HG03159 (cell line): ENCODE results near the gene PAPPA.

Experiments used
- ATAC-seq: cut with Tn5 transposase; IDR thresholded peaks from one replicate; pipeline ENCODE4 v1.9.1; 2021; ENCODE audit warnings: mild to moderate bottlenecking, moderate library complexity; ENCODE audit not compliant: unreplicated experiment

Gene PAPPA, protein sequence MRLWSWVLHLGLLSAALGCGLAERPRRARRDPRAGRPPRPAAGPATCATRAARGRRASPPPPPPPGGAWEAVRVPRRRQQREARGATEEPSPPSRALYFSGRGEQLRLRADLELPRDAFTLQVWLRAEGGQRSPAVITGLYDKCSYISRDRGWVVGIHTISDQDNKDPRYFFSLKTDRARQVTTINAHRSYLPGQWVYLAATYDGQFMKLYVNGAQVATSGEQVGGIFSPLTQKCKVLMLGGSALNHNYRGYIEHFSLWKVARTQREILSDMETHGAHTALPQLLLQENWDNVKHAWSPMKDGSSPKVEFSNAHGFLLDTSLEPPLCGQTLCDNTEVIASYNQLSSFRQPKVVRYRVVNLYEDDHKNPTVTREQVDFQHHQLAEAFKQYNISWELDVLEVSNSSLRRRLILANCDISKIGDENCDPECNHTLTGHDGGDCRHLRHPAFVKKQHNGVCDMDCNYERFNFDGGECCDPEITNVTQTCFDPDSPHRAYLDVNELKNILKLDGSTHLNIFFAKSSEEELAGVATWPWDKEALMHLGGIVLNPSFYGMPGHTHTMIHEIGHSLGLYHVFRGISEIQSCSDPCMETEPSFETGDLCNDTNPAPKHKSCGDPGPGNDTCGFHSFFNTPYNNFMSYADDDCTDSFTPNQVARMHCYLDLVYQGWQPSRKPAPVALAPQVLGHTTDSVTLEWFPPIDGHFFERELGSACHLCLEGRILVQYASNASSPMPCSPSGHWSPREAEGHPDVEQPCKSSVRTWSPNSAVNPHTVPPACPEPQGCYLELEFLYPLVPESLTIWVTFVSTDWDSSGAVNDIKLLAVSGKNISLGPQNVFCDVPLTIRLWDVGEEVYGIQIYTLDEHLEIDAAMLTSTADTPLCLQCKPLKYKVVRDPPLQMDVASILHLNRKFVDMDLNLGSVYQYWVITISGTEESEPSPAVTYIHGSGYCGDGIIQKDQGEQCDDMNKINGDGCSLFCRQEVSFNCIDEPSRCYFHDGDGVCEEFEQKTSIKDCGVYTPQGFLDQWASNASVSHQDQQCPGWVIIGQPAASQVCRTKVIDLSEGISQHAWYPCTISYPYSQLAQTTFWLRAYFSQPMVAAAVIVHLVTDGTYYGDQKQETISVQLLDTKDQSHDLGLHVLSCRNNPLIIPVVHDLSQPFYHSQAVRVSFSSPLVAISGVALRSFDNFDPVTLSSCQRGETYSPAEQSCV (N-terminal part only)

DNA sequence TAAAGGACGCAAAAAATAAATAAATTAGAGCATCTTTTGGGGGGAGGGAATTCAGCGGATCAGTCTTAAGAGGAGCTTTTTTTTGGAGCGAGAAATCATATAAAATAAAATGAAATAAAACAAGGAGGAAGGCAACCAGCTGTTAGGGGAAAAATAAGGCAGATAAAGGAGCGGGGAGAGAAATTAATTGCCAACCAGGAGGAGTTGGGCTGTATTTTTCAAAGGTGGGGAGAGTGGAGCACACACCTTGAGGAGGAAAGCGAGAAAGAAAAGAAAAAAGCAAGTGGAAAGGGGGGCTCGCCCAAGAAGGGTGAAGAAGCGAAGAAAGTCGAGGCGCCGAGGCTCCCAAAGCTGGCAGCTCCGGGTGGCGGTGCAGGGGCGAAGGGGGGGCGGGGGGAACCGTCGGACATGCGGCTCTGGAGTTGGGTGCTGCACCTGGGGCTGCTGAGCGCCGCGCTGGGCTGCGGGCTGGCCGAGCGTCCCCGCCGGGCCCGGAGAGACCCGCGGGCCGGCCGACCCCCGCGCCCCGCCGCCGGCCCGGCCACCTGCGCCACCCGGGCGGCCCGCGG lies at the start of gene PAPPA:
PAPPA (plus strand) TSS at position 27 of the 569 bp plus-strand sequence; CDS start at position 409, 382 bp downstream.
- no peak for ATAC-seq

DNA sequence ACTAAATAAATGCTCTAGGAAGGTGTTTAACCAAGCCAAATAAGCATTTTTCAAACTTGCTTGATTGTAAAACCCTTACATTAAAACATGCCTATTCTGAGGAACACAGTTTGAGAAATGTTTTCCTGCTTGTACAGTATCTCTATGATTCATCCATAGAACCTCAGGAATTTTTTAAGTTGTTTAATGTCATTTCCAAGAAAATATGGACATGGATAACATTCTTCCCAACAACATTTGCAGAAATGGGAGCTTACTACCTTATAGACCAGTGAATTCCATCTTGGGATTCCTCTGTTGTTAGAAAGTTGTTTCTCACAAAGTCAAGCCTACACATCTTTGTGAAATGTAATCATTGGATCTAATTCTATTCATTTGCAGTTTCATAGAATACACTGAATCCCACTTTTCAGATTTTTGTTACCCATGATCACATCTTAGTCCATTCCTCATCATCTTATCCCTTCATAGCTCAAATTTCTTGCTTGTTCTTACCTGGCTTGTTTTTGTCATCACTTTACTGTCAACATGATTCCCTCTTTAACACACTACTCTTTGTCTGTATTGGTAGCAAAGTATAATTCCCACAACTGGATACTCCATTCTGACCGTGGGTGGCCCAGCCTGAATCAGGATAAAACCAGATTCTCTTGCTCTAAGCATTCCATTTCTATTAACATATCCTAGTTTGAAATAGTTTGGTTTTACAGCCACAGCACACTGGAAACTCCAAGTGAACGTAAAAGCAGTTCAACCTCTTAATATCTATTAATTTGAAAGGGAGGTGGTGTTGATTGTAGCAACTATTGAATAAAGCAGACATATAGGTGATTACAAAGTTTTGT lies 49.4 kb upstream of the PAPPA start:
- no peak for ATAC-seq

DNA sequence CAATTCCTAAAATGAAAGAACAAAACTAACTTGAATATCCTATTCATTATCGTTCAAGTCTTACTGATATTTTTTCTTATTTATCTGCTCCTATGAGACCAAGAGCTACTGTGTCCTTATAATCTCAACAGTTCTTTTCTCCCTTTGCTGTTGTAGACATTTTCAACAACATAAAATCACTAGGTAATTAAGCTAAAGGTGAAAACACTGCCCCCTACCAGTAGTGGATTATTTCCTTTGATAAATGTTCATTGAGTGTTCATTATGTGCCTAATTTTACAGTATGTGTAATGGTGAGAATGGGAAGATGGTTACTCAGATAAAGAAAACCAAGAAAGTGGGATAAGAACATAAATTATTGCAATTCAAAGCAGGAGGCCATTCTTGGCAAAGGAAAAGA lies 41.4 kb upstream of the PAPPA start:
- ATAC-seq = no peak

DNA sequence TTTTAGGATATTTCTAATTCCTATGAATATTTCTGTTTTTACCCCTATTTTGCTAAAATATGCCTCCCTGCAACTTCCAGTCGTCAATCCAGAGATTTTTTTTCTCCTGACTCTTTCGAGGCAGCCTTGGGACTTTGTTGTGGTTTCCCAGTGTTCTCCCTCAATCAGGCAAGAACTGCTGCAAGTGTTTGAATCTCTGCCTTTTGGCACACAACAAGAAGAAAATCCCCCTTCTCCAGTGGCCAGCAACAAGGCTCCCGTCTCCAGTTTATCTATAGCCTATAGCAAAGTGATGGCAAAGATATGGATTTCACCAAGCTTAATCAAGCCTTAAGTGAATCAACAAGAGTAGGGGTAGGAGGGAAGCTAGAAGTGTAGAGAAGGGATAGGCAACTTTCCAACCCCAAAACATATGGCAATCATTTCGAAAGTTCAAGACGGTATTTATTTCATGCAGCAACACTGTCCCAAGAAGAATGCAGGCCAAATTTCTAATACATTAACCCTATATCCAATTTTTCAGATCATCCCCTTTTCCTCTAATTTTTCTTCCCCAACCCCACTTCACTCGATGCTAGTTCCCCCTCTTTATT lies 37.7 kb upstream of the PAPPA start:
- no peak for ATAC-seq

DNA sequence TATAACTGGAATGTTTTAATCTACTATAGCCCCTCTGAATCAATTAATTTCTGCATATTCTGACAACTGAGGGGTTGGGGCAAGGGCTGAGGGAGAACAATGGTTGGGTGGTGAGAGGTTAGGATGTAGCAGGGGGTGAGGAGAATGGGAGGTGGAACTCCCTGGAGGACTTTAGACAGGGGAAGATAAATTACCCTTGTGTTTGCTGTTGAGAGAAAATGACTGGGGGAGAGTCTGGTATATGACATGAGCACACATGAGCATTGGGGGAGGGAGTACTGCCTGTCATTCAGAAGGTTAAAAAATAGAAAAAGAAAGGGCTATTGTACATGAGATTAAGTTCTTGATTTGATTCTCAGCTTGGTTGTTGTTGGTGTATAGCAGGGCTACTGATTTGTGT lies 37.2 kb upstream of the PAPPA start:
- no peak for ATAC-seq

DNA sequence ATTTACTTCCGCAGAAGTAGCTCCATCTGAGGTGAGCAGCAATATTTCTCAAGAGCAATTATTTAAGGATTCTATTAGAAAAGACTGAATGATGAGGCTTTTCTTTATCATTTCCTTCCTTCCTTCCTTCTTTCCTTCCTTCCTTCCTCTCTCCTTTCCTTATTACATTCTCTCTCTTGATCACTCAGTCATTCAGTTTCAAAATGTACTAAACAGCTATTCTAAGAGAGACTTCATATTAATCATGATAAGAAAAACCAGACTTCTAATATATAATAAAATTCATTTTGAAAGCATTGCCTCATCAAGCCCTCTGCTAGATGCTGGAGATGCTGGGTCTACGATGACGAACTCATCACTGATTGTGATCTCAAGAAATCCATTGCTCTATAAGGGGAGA lies 30.4 kb upstream of the PAPPA start:
- no peak for ATAC-seq

DNA sequence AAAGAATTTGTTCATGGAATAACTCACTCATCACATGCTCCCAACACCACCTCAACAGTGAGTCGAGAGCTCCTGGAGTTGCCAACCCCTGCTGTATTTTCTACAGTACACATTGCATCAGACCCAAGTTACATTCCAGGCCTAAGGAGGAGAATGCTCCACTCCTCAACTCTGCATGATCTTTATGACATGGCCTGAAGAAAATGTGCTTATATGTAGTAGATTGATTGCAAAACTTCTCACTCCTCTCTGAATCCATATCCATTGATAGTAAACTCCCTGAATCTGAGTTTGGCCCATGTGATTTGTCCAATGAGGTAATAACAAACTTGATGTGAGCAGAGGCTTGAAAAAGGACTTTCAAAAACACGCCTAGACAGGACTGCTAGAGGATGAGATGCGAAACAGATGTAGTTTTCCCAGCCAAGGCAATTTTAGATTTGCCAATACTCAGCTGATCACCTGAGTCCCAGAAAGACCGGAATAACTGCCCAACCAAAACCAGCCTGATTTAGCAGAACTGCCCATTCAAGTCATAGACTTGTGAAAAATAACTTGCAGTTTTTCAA lies 29.0 kb upstream of the PAPPA start:
- no peak for ATAC-seq

DNA sequence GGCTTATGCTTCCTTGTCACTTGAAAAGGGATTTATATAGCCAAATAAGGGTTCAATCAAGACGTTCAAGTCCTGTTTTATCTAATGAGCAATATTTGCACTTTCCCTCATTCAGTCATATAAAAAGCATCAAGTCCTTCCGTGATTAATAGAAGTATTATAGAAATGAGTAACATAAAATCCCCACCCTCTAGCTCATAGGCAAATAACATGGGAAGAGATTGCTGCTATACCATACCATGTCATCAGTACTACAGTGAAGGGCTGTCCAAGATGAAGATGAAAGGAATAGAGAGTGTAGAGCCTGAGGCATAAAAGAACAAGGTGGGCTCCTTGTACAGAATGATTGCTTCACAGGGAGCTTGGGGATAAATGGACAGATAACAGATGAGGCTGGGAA lies 20.4 kb upstream of the PAPPA start:
- ATAC-seq = no peak

DNA sequence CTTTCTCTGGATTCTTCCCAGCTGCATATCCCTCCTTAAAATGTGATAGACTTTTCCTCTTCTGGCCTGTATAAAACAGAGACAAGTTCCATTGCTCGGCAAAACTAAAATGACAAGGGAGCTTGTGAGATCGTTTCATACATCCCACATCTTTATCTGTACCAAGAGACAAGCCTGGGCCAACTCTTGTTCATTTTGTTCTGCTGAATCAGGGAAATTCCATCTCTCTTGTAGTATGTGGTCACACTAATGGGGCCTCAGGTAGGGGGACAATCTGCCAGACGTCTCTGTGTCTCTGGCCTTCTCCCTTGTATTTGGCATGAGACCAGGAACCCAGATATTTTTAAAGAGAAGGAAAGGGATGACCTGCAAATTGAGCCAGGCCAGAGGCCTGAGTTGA lies 18.6 kb upstream of the PAPPA start:
- ATAC-seq = no peak

DNA sequence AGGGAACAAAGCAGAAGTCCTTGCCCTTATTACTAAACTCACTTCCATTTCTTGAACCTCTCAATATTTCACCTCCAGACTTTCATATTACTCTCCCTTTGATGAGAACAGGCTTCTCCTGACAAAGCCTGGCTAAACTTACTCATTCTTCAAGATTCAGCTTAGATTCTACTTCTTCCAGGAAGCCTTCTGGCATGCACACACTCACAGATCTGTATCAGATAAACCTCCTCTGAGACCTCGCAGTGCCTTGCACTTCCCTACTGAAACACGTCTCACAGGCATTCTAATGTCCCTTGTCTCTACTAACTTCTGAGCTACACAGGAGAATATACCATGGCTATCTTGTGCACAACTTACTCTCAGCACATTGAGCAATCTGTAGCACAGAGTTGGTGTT lies 16.6 kb upstream of the PAPPA start:
- no peak for ATAC-seq

DNA sequence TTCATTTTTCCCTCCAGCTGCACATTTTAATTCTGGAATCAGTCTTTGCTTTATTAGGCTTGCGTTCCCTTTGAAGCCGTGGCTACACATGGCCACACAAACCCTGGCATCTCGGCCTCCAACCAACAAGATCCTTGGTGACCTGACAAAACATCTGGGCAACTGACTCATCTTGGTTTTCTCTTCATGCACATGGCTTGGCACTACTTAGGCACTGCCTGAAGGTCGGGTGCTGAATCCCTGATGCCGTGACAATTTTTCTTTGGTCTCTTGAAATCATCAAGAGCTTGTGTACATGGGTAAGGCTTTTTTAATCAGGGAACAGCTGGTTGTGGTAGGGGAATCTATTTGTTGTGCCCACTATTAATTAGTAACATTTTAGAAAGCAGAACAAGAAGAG lies 16.0 kb upstream of the PAPPA start:
- no peak for ATAC-seq

DNA sequence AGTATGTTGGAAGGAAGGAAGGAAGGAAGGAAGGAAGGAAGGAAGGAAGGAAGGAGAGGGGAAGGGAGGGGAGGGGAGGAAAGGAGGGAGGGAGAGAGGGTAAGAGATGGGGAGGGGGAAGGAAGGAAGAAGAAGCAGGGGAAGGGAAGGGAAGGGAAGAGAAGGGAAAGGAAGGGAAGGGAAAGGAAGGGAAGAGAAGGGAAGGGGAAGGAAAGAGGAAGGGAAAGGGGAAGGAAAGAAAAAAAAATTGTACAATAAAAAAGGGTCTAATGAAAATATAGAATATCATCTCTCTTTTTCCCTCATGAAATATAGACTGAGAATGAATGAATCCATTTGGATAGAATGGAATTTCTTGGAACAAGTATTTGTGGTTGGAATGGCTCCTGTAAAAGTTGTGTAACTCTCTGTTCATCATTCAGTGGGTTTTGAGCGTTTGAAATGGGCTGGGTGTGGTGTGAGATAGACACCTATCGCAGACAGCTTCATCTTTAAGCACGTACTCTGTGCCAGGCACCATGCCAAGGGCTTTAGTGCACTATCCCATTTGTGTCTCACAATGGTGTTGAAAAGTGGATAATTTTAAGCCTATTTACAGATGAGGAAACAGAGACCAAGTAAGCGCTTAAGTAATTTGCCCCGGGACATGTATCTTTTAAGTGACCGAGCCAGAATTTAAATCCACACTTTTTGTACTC lies 11.6 kb upstream of the PAPPA start:
- ATAC-seq = no peak

DNA sequence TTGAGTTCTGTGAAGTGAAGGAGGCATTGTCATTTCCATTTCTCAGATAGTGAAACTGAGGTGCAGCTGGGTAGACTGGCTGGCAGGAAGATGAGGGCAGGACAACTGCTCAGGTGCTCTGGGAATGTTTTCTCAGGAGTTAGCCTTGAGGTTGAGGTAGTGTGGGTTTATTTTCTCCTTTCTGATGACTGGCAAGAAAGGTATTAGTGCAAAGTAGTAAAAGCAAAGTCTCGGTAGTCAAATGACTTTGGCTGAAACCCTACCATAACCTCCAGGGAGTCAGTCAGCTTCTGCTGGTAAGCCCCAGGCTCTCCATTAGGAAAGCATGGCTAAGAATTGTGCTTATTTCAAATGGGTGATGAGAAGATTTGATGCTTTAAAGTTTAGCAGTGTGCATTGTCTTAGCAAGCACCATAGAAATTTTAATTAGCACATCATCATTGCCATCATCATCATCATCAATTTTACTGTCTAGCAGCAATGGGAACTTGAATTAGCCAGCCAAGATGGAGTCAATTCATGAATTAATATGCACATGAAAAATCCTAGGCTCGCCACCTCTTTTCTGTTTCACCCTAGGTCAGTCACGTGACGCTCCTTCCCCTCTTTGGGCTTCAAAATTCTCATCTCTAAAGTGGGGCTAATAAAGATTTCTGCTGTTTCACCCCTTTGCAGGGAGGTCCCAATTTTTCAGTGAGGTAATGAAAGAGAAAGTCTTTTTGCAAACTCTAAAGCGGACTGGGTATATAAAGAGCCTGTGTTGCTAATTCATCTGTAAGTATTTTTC lies 10.7 kb upstream of the PAPPA start:
- no peak for ATAC-seq

DNA sequence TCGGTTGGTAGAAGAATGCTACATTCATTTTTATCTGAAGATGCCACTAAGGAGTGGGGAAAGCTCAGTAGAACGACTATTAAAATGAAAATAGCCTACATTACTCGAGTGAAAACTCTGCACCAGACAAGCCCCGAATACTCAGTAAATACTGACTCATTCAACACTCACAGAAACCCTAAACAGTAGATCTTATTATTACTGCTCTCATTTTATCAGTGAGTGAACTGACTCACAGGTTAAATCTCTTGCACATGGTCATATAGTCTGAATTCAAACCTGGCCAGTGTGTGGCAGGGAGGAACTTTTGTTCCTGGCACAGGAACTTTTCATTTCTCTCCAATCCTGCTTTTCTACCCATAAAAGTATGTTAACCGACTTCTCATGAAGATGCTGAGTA lies 9.6 kb upstream of the PAPPA start:
- ATAC-seq = no peak

DNA sequence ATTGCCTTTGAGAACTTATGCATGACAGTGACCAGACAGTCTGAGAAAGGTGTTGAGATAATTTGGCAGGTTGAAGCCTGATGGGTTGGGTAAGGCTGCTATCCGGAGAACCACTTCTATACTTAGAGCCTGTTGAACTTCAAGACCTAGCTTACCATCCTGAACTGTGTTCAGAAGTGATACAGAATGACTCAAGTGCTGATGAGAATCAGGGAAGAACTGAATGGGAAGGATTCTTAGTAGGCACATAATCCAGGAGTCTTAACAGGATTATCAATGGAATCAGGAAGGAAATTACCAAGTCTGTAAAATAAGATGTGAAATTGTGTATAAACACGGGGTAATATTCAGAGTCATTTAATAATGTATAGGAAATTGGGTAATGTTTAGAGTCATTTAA lies 9.0 kb upstream of the PAPPA start:
- no peak for ATAC-seq

DNA sequence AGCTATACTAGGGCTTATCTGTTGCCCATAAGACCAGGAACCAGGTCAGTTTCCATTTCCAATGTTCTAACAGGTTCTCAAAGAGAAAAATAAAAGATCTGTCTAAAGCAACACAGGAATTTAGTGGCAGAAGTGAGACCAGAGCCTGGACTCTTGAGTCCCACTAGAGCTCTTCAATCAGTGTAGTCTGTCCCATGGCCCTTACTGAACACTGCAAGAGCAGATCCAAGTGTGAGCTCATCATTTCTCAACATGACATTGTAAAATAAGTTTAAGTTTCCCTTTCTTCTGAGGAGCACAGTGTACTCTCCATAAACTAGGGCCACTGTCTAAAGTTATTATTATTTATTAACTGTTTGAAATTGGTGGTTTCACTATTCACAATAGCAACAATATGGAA lies 8.6 kb upstream of the PAPPA start:
- no peak for ATAC-seq

DNA sequence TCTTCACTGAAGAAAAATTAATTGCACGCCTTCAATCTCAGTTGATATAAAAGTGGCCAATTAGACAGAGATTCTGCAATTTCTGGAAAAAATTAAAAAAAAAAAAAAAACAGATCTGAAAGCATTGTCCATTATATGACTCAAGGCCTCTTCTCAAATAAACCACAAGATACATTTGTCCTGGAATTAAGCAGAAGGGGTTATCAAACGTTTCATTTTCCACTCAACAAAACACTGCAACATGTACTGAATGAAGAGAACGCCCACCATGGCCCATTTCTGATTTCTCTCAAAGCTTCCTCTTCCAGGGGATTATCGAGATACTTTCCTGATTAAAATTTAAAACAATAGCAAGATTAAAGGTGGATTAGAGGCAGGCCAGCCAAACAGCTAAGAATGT lies 5.8 kb upstream of the PAPPA start:
- no peak for ATAC-seq

DNA sequence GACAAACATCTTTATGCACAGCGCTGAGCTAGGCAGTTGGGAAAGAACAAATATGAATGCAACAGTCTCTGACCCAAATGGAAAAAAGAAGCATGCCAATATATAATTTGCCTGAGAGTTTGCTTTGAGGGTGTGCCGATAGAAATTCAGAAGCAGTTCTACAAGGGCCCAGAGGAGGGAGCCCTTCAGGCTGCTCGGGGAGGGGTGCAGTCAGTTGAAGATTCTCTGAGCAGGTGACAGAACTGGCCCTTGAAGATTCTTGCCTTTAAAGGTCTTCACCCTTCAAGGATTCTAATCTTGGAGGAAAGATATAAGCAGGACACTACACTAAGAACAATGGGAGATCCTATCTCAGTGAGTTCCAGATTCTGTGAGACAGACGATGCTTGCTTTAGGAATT lies 3.7 kb upstream of the PAPPA start:
- peak; percentile 74 for ATAC-seq
